Measurements from ENCODE around the gene PTPN2.
"Not testable (repeated sequence)": the region's sequence is repeated elsewhere in the genome, so short reads cannot be mapped to it uniquely, and the experiment has no call there.

PTPN2 gene

DNA sequence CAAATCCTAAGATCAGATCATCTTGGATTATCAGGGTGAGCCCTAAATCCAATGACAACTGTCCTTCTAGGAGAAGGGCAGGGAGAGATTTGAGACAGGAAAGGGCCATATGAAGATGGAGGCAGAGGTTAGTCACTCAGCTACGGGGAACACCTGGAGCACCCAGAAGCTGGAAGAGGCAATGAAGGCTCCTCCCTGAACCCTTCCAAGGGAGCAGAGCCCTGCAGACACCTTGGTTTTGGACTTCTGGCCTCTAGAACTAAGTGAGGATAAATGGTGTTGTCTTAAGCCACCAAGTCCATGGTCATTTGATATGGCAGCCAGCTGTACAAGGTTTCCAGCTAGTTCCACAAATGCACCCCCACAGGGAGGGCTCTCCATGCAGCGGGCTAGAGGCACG, 6.9 kb upstream of the PTPN2 start:
- DNase-seq, result no peak

DNA sequence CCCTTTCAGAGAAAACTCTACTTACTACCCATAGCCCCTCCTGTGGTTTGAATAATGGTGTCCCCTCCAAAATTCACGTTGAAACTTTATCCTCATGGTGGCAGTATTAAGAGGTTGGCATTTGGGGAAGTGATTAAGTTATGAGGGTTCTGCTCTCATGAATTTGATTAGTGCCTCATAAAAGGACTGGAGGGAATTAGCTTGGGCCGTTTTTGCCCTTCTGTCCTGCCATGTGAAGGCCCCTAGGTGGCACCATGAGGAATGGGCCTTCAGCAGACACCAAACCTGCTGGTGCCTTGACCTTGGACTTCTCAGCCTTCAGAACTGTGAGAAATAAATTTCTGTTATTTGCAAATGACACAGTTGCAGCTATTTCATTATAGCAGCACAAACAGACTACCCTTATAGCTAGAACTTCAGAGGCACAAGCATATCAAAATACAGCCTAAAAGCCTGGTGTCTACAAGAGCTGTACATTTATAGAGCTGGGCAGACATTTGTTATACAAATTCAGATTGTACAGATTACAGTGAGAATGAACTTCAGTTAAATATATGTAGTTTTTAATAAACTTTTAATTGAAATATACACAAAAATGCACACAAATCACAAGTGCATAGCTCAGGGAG, 2.6 kb upstream of the PTPN2 start:
- no peak for DNase-seq

- no peak for DNase-seq
These were observed 1.5 kb upstream of the PTPN2 start for GRCh38 chr18:12885500-12885899.

DNA sequence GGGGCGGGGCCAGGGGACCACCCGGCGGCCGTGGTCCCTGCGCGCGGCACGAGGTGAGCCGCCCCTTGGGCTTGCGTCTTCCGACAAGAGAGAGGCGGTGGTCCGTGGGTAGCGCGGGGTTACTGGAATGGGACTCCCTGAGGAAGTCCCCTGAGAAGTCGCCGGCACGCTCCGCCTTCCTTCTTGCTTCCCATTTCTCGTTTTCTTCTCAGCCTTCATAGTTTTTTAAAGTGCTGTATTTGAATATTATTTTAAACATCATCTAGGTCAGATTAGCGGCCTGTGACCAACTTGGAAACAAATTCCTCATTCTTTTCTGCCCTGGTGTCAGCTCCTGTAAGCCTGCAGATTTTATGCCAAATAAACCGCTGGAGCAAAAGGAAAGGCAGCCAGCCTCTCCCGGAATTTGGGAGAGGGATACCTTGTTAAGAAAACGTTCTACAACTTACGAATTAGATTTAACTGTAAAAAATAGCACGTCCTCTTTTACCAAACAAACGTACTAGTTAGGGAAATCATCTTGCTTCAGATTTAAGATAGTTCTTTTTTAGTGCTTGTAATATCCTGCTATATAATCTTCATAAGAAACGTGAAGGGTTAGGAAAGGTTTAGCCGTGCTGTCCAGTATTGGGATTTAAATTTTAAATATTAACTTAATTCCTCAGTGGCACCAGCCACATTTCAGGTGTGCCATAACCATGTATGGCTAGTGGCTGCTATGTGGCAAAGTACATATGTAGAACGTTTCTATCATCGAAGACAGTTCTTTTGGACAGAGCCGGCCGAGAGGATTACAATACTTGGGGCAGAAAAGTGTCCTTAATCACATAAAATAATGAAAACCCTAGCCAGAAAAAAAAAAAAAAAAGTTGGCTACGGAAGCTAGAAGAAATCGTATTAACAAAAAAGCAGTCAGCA, 628 bp upstream of the PTPN2 start:
- no peak for DNase-seq

- no peak for DNase-seq
These were observed 709 bp downstream of the PTPN2 start for GRCh38 chr18:12883372-12883683.

DNA sequence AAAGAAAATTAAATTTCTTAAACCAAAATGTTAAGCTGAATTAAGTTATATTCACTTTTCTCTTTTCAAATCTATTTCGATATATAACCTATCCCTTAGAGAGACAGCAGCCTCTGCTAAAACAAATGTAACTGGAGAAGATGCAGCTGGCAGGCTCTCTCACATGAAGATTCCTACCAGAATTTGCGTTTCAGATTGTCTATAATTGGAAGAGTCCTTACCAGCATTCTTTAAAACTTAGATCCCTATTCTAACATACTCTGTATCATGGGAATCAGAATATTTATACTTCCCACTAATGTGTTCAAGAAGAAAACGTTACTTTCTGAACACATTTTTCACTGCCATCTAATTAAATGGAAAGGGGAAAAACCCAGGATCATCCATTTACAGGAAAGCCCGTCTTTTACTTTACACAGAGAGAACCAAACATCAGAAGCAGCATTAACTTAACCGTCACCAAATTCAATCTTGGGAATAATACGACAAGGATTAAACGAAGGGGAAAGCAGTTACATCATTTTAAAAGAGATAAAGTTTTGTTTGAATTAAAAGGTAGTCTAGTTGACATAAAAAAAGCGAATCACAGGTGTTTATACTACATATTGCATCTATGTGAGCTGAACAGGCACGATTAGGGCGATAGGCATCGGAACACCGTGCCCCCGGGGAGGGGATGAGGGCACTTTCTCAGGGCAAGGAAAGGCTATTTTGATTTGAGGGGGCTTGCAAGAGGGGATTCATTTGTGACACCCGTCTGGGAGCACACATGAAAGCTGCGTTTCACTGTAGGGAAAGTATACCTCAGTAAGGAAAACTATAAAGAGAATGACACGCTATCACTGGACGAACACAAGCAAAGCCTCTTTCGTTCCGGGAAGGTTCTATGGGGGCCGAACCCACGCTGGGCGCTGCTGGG, 1.3 kb downstream of the PTPN2 start:
- no peak for DNase-seq

- no peak for DNase-seq
These were observed 3.5 kb downstream of the PTPN2 start for GRCh38 chr18:12880541-12880910.

GRCh38 chr18:12879840-12880540, 4.0 kb downstream of the PTPN2 start:
- DNase-seq, result no peak

GRCh38 chr18:12874992-12875391, 9.0 kb downstream of the PTPN2 start:
- not testable (repeated sequence) for DNase-seq

DNA sequence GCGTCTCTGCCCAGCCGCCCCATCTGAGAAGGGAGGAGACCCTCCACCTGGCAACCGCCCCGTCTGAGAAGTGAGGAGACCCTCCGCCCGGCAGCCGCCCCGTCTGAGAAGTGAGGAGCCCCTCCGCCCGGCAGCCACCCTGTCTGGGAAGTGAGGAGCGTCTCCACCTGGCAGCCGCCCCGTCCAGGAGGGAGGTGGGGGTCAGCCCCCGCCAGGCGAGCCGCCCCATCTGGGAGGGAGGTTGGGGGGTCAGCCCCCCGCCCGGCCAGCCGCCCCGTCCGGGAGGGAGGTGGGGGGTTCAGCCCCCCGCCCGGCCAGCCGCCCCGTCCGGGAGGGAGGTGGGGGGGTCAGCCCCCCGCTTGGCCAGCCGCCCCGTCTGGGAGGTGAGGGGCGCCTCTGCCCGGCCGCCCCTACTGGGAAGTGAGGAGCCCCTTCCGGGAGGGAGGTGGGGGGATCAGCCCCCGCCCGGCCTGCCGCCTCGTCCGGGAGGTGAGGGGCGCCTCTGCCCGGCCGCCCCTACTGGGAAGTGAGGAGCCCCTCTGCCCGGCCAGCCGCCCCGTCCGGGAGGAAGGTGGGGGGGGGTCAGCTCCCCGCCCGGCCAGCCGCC, 10.0 kb downstream of the PTPN2 start:
- not testable (repeated sequence) for DNase-seq

DNA sequence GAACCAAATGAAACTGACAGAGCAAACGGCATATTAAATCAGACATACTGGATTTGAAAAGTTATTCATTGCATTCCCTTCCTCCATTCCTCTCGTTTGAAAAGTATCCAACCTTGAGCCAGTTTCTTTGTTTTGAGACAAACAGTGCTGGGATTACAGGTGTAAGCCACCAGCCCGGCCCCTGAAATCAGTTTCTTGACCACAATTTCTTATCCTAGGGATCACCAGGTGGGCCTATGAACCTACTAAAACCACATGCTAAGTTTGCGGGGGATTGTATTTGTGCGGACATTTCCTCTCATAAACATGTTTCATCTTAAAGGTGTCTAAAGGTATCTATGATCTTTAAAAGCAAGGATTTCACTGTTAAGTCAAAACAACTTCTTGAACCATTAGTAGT, 11.6 kb downstream of the PTPN2 start:
- no peak for DNase-seq

DNA sequence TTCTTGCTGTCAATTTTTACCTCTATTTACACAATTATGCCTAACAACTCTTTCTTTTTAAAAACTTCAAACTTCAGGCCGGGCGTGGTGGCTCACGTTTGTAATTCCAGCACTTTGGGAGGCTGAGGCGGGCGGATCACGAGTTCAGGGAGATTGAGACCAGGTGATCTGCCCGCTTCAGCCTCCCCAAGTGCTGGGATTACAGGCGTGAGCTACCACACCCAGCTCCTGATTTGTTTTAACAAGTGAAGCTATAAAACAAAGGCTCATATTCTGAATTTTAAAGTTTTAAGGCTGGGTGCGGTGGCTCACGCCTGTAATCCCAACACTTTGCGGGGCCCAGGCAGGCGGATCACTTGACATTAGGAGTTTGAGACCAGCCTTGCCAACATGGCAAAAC, 15.5 kb downstream of the PTPN2 start:
- DNase-seq, result no peak

DNA sequence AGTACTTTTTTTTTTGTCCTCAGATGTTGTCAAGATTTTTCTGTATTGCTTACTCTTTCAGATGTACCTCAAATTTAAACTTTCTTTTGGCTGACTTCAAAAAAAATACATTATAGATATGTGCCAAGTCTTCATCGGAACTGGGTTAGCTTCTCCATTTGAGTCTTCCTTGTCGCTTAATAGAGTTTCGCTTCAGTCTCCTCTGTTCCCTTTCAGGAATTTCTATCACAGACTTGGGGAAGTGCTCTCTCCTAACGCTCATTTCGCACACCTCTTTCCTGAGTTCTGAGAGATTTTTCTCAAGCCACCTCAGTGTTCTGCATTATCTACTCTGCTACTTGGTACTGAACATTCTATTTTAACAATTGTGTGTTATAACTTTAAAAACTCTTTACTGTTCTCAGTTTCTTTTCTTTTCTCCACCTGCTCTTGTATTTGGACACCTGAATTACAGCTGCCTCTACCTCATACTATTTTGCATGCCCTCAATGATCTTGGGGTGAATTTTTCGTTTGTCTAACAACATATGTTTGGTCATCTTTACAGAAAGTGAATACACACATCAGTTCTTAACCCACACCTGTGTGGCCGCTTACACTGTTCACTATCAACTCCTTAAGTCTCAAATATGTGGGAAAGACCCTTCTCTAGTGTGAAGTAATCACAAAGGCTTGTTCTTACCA, 16.5 kb downstream of the PTPN2 start:
- DNase-seq, result no peak

- no peak for DNase-seq
These were observed 20.3 kb downstream of the PTPN2 start for GRCh38 chr18:12863687-12864216.

- no peak for DNase-seq
These were observed 21.1 kb downstream of the PTPN2 start for GRCh38 chr18:12862874-12863482.

DNA sequence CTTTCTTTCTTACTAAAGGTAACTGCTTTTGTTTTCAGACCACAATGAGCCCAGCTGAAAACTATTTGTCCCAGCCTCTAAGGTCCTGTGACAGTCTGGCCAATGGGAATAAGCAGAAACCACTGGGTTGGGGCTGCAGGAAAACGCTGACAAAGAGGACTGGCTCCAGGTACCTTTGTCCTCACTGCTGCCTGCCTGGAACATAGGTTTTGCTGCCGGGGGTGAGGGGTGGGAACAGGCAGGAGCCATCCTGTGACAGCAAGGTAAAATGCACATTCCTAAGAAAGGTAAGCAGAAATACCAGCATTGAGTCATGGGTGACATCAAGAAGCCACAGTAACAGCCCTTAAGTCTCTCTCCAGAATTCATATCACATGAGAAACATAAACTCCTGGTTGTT, 21.6 kb downstream of the PTPN2 start:
- peak; percentile 38 for DNase-seq

DNA sequence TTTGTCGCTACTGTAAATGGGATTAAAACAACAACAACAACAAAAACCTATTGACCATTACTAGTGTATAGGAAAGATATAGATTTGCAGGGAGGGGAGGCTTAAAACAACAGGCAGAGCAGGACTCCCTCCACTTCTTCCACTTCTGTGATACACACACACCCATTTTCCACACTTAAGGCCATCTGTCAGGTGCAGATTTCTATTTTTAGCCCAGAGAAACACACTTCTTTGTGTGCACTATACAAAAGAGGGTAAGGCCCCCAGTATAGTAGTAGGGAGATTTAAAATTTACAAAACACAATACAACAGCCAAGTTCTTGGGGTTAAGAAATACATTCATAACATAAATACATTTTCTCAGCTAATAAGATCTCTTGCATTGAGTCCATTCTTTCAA, 22.4 kb downstream of the PTPN2 start:
- DNase-seq, result peak; percentile 28

GRCh38 chr18:12860530-12860929, 23.5 kb downstream of the PTPN2 start:
- no peak for DNase-seq

GRCh38 chr18:12858991-12859390, 25.0 kb downstream of the PTPN2 start:
- DNase-seq, result no peak

DNA sequence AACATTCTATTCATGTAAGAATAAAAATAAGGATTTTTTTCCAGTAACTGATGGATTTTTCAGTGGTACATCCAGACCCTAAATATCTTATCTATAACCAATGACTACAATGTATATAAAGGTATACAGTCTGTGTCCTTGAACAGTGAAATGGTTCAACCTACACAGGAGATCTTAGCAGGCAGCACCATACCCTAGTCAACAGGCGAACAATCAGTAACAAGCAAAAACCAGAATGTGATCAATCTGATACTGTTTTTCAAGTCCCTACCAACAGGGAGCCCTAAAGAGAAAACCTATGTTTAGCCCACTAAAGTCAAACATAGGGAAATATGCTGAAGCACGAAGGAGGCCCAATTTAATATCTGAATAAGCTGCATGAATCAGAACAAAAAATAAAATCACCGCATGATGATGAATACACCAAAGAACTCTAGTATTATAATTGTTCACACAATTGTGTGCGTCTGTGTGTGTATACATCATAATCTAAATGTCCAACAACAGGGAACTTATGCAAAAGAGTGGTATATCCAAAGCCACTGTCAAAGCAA, 26.0 kb downstream of the PTPN2 start:
- no peak for DNase-seq
